HCT116 (cell line): ENCODE data around the gene SELENOS. TPM values are rescaled to one million over a fixed set of nuclear protein-coding genes. Genes with fewer than 3 reads are reported as not detected.

Source experiments
- ATAC-seq: fragments of 200-7000 bp; cut with Tn5 transposase; 2 replicates; pipeline ENCODE4 v1.9.1; 2020; ENCODE audit warnings: mild to moderate bottlenecking, moderate library complexity
- BruUV-seq: library from RNA; stranded (reverse); fragments of 400-500 nt; replicated peaks from 2 replicates; lab custom pipeline; 2021; lab: Mats Ljungman, UMichigan
- CTCF ChIA-PET: fragments of 300-600 bp; sonication (Branson Sonifier 250); formaldehyde crosslinking; loops from one replicate; lab custom pipeline; 2021; ENCODE audit warnings: antibody characterized with exemption; lab: Charles Lee
- POLR2A ChIA-PET: fragments of 300-600, 350-600 bp; sonication (Branson Sonifier 250); formaldehyde crosslinking; loops from one replicate; lab custom pipeline; 2021; ENCODE audit warnings: antibody characterized with exemption; lab: Charles Lee
- RAD21 ChIA-PET, 2 experiments: fragments of 300-600 bp; sonication (Branson Sonifier 250); formaldehyde crosslinking; loops; one replicate each; lab custom pipeline; 2023; ENCODE audit warnings: low total read pairs in 2 of 2; ENCODE audit not compliant: uncharacterized antibody in 2 of 2, unreplicated experiment in 2 of 2, low non-redundant PET in 1 of 2; lab: Charles Lee
- DNase-seq: peaks from one replicate; pipeline ENCODE4 v3.0.0-alpha.2; 2010; ENCODE audit warnings: low read depth, low spot score
- H2AFZ ChIP-seq: fragments of 200-600 bp; shearing (Covaris generic), sonication (generic); 2 replicates; pipeline ENCODE4 v1.6.1; 2017; ENCODE audit warnings: low read depth, mixed run types, mixed read lengths, antibody characterized with exemption, low read length; ENCODE audit not compliant: poor library complexity, severe bottlenecking
- H3K27ac ChIP-seq: 2 replicates; pipeline ENCODE4 v1.5.1; 2012; ENCODE audit warnings: low read depth, low read length
- H3K27me3 ChIP-seq: fragments of 200-600 bp; sonication (generic); 2 replicates; pipeline ENCODE4 v1.6.1; 2016; ENCODE audit warnings: mixed run types, low read length, mixed read lengths; ENCODE audit not compliant: insufficient read depth
- H3K36me3 ChIP-seq, 2 experiments: fragments of 200-500 bp in 1 of 2; fragments of 200-600 bp in 1 of 2; sonication (Bioruptor generic) in 1 of 2; sonication (generic) in 1 of 2; 2 replicates each; pipeline versions ENCODE4 v1.5.1 to v1.6.1; 2014 to 2016; ENCODE audit warnings: low read length in 2 of 2, inconsistent platforms in 1 of 2, mixed read lengths in 1 of 2, mixed run types in 1 of 2; ENCODE audit not compliant: insufficient read depth in 2 of 2, control insufficient read depth in 1 of 2
- H3K4me1 ChIP-seq, 2 experiments: fragments of 200-600 bp in 1 of 2; sonication (generic) in 1 of 2; 2 replicates each; pipeline versions ENCODE4 v1.5.1 to v1.6.1; 2012 to 2017; ENCODE audit warnings: low read length in 2 of 2, inconsistent platforms in 1 of 2, mild to moderate bottlenecking in 1 of 2, mixed read lengths in 1 of 2, mixed run types in 1 of 2, moderate library complexity in 1 of 2; ENCODE audit not compliant: insufficient read depth in 2 of 2, control insufficient read depth in 1 of 2
- H3K4me2 ChIP-seq: fragments of 200-600 bp; sonication (generic); 2 replicates; pipeline ENCODE4 v1.6.1; 2017; ENCODE audit warnings: mixed run types, low read length, mixed read lengths
- H3K4me3 ChIP-seq, 2 experiments: fragments of 200-600 bp in 1 of 2; sonication (generic) in 1 of 2; replicated peaks in 1 of 2; 2 replicates each; pipeline ENCODE4 v1.5.1; 2011 to 2016; ENCODE audit warnings: low read length in 2 of 2, control low read depth in 1 of 2, low read depth in 1 of 2, mild to moderate bottlenecking in 1 of 2, mixed read lengths in 1 of 2, mixed run types in 1 of 2
- H3K79me2 ChIP-seq: fragments of 200-600 bp; sonication (generic); 2 replicates; pipeline ENCODE4 v1.6.1; 2017; ENCODE audit warnings: mild to moderate bottlenecking, mixed run types, low read length, moderate library complexity, mixed read lengths; ENCODE audit not compliant: insufficient read depth
- H3K9ac ChIP-seq: fragments of 200-600 bp; sonication (generic); 2 replicates; pipeline ENCODE4 v1.6.1; 2016; ENCODE audit warnings: low read length, mixed read lengths
- H3K9me2 ChIP-seq: fragments of 200-600 bp; sonication (generic), shearing (Covaris generic); 2 replicates; pipeline ENCODE4 v1.6.1; 2017; ENCODE audit warnings: mixed run types, mild to moderate bottlenecking, moderate library complexity; ENCODE audit not compliant: insufficient read depth
- H3K9me3 ChIP-seq, 2 experiments: fragments of 200-500 bp in 1 of 2; fragments of 200-600 bp in 1 of 2; sonication (Bioruptor generic) in 1 of 2; sonication (generic) in 1 of 2; 2 replicates each; pipeline ENCODE4 v1.6.1; 2014 to 2017; ENCODE audit warnings: low read length in 2 of 2, mixed read lengths in 2 of 2, inconsistent platforms in 1 of 2, low read depth in 1 of 2, mild to moderate bottlenecking in 1 of 2, mixed run types in 1 of 2, moderate library complexity in 1 of 2; ENCODE audit not compliant: control insufficient read depth in 1 of 2, insufficient read depth in 1 of 2
- H4K20me1 ChIP-seq: fragments of 200-600 bp; sonication (generic), shearing (Covaris generic); 2 replicates; pipeline ENCODE4 v1.6.1; 2017; ENCODE audit warnings: mixed run types, mild to moderate bottlenecking, moderate library complexity; ENCODE audit not compliant: insufficient read depth
- CBX3 ChIP-seq: IDR thresholded peaks from 2 replicates; pipeline ENCODE4 v1.6.1; 2012; ENCODE audit warnings: low read depth
- CEBPB ChIP-seq: IDR thresholded peaks from 2 replicates; pipeline ENCODE4 v1.6.1; 2012; ENCODE audit warnings: low read depth
- CTCF ChIP-seq, 3 experiments: fragments of 200-600 bp in 1 of 3; sonication (generic) in 1 of 3; IDR thresholded peaks in 2 of 3; conservative IDR thresholded peaks in 1 of 3; 2 replicates each; pipeline ENCODE4 v1.5.1; 2012 to 2017; ENCODE audit warnings: low read depth in 2 of 3, low read length in 2 of 3, antibody characterized with exemption in 1 of 3, borderline replicate concordance in 1 of 3, control low read depth in 1 of 3, mild to moderate bottlenecking in 1 of 3, mixed read lengths in 1 of 3, mixed run types in 1 of 3, moderate library complexity in 1 of 3; ENCODE audit not compliant: insufficient read depth in 1 of 3
- EZH2phosphoT487 ChIP-seq: fragments of 200-600 bp; IDR thresholded peaks from 2 replicates; pipeline ENCODE4 v1.6.1; 2018; ENCODE audit warnings: antibody characterized with exemption, borderline replicate concordance
- FOSL1 ChIP-seq: IDR thresholded peaks from 2 replicates; pipeline ENCODE4 v1.6.1; 2012; ENCODE audit warnings: low read depth
- JUND ChIP-seq: IDR thresholded peaks from 2 replicates; pipeline ENCODE4 v1.6.1; 2012
- MAX ChIP-seq: IDR thresholded peaks from 2 replicates; pipeline ENCODE4 v1.6.1; 2012
- RAD21 ChIP-seq: IDR thresholded peaks from 2 replicates; pipeline ENCODE4 v1.6.1; 2012; ENCODE audit warnings: low read depth, mild to moderate bottlenecking
- SRF ChIP-seq: IDR thresholded peaks from 2 replicates; pipeline ENCODE4 v1.6.1; 2012; ENCODE audit warnings: low read depth
- ZBTB33 ChIP-seq: IDR thresholded peaks from 2 replicates; pipeline ENCODE4 v1.6.1; 2011; ENCODE audit warnings: mild to moderate bottlenecking, low read length, moderate library complexity; ENCODE audit not compliant: insufficient replicate concordance; ENCODE audit errors: extremely low read depth
- ZNF274 ChIP-seq: fragments of 200-500 bp; sonication (Bioruptor generic); IDR thresholded peaks from 2 replicates; pipeline ENCODE4 v1.6.1; 2014; ENCODE audit warnings: mild to moderate bottlenecking, low read depth, low read length, inconsistent platforms
- intact Hi-C: fragments of 100-400 bp; cut with micrococcal nuclease; formaldehyde crosslinking; loops from 2 replicates; pipeline ENCODE4 v1.10.0; 2022
- total RNA-seq: library from RNA; stranded (reverse); gene quantifications from one replicate; pipeline ENCODE4 v1.2.1, GENCODE V29; 2021; ENCODE audit not compliant: unreplicated experiment

SELENOS gene
- total RNA-seq, 1 experiment from 2014 or later = 45.6 TPM

GRCh38 chr15:101244889-101245668, 32.2 kb downstream of the SELENOS start:
- BruUV-seq = no TSS peak
- H3K9ac ChIP-seq = no peak overlapping the region
- POLR2A ChIA-PET = no interaction called here
- no peaks in the 10 kb centered on the region for H3K27me3 ChIP-seq
- H3K4me1 ChIP-seq = peaks cover 5 to 6% of the 10 kb centered on the region in 2 experiments
- H3K9me2 ChIP-seq = no peaks in the 10 kb centered on the region
- no peak overlapping the region for H2AFZ ChIP-seq
- intact Hi-C loops = no loop called here
- no peak for TF ChIP-seq ZBTB33
- TF ChIP-seq SRF = no peak
- TF ChIP-seq CTCF (IDR thresholded peaks at IDR 0.05 in 2 of 3, conservative IDR thresholded peaks at IDR 0.05 in 1 of 3; ENCODE audit: borderline replicate concordance in 1 of 3, insufficient read depth in 1 of 3, low read depth in 2 of 3, low read length in 2 of 3) = no peak
- TF ChIP-seq FOSL1 = no peak
- TF ChIP-seq CBX3 = no peak
- TF ChIP-seq MAX = no peak
- no peak for TF ChIP-seq ZNF274
- TF ChIP-seq RAD21 = no peak
- TF ChIP-seq EZH2phosphoT487 = no peak
- no peak for TF ChIP-seq JUND
- TF ChIP-seq CEBPB = no peak
- TF ChIP-seq, all 23 proteins: peak for 0
- ChIA-PET CTCF (interaction anchor here (1.1 kb wide), 1 partner anchor 13 kb away, joined by 4 read pairs; no protein-coding TSS in a partner anchor), RAD21 (no interaction called here)
- ATAC-seq (no peak), DNase-seq (no peak)
- Histone ChIP-seq H3K79me2 (peaks cover 100% of the 10 kb centered on the region), H3K4me3 (no peak overlapping the region), H3K36me3 (peaks cover 10 to 16% of the 10 kb centered on the region in 2 experiments; a peak in 3 of 4 replicates), H4K20me1 (peaks cover 9% of the 10 kb centered on the region; the same call in 1 of the 2 replicates), H3K27ac (no peak overlapping the region), H3K4me2 (no peak overlapping the region), H3K9me3 (no peaks in the 10 kb centered on the region)
